ENCODE results near the gene ABHD17A.

DNA sequence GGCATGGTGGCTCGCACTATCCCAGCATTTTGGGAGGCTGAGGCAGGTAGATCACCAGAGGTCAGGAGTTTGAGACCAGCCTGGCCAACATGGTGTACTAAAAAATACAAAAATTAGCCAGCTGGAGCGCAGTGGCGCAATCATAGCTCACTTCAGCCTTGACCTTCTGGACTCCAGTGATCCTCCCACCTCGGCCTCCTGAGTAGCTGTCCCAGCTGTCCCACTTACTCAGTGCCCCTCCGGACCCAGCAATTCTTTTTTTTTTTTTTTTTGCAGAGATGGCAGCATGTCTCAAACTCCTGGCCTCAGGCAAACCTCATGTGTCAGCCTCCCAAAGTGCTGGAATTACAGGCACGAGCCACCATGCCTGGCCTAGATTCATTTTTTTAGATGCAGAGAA lies 17.6 kb upstream of the ABHD17A start:
- TF ChIP-seq, protein P1, sequence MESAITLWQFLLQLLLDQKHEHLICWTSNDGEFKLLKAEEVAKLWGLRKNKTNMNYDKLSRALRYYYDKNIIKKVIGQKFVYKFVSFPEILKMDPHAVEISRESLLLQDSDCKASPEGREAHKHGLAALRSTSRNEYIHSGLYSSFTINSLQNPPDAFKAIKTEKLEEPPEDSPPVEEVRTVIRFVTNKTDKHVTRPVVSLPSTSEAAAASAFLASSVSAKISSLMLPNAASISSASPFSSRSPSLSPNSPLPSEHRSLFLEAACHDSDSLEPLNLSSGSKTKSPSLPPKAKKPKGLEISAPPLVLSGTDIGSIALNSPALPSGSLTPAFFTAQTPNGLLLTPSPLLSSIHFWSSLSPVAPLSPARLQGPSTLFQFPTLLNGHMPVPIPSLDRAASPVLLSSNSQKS (CRISPR knock-in tag; IDR thresholded peaks at IDR 0.05) = no peak
- TF ChIP-seq NFIC (IDR thresholded peaks at IDR 0.05) = no peak
- TF ChIP-seq POLR2A (conservative IDR thresholded peaks at IDR 0.05) = no peak
- TF ChIP-seq, protein P2, sequence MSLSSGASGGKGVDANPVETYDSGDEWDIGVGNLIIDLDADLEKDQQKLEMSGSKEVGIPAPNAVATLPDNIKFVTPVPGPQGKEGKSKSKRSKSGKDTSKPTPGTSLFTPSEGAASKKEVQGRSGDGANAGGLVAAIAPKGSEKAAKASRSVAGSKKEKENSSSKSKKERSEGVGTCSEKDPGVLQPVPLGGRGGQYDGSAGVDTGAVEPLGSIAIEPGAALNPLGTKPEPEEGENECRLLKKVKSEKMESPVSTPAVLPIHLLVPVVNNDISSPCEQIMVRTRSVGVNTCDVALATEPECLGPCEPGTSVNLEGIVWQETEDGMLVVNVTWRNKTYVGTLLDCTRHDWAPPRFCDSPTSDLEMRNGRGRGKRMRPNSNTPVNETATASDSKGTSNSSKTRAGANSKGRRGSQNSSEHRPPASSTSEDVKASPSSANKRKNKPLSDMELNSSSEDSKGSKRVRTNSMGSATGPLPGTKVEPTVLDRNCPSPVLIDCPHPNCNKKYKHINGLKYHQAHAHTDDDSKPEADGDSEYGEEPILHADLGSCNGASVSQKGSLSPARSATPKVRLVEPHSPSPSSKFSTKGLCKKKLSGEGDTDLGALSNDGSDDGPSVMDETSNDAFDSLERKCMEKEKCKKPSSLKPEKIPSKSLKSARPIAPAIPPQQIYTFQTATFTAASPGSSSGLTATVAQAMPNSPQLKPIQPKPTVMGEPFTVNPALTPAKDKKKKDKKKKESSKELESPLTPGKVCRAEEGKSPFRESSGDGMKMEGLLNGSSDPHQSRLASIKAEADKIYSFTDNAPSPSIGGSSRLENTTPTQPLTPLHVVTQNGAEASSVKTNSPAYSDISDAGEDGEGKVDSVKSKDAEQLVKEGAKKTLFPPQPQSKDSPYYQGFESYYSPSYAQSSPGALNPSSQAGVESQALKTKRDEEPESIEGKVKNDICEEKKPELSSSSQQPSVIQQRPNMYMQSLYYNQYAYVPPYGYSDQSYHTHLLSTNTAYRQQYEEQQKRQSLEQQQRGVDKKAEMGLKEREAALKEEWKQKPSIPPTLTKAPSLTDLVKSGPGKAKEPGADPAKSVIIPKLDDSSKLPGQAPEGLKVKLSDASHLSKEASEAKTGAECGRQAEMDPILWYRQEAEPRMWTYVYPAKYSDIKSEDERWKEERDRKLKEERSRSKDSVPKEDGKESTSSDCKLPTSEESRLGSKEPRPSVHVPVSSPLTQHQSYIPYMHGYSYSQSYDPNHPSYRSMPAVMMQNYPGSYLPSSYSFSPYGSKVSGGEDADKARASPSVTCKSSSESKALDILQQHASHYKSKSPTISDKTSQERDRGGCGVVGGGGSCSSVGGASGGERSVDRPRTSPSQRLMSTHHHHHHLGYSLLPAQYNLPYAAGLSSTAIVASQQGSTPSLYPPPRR (CRISPR knock-in tag; IDR thresholded peaks at IDR 0.05; ENCODE audit: borderline replicate concordance) = no peak
- no peak for TF ChIP-seq ETS2 (tag; IDR thresholded peaks at IDR 0.05; ENCODE audit: borderline replicate concordance, poor library complexity, severe bottlenecking)
- TF ChIP-seq, protein P3, sequence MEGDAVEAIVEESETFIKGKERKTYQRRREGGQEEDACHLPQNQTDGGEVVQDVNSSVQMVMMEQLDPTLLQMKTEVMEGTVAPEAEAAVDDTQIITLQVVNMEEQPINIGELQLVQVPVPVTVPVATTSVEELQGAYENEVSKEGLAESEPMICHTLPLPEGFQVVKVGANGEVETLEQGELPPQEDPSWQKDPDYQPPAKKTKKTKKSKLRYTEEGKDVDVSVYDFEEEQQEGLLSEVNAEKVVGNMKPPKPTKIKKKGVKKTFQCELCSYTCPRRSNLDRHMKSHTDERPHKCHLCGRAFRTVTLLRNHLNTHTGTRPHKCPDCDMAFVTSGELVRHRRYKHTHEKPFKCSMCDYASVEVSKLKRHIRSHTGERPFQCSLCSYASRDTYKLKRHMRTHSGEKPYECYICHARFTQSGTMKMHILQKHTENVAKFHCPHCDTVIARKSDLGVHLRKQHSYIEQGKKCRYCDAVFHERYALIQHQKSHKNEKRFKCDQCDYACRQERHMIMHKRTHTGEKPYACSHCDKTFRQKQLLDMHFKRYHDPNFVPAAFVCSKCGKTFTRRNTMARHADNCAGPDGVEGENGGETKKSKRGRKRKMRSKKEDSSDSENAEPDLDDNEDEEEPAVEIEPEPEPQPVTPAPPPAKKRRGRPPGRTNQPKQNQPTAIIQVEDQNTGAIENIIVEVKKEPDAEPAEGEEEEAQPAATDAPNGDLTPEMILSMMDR (IDR thresholded peaks at IDR 0.05 in 2 of 3, conservative IDR thresholded peaks at IDR 0.05 in 1 of 3; ENCODE audit: insufficient read depth in 2 of 3, low read depth in 1 of 3, low read length in 3 of 3) = no peak

Measured in K562 (cell line).